ENCODE data around the gene CASQ2. TPM values are rescaled to one million over a fixed set of nuclear protein-coding genes. Genes with fewer than 3 reads are reported as not detected.
A peak's percentile ranks its signal among the peaks of the same experiment; 100 is the strongest.

The CASQ2 gene
- total RNA-seq, 1 experiment from 2014 or later = 0.17 TPM

- no peak for DNase-seq (ENCODE audit: low read depth)
These were observed 103.0 kb downstream of the CASQ2 start for GRCh38 chr1:115665319-115666096.

GRCh38 chr1:115661157-115661556 is 107.4 kb downstream of the CASQ2 start:
- no peak for DNase-seq (ENCODE audit: low read depth)

- no peak for DNase-seq (ENCODE audit: low read depth)
These were observed 108.4 kb downstream of the CASQ2 start for GRCh38 chr1:115660151-115660550.

GRCh38 chr1:115658646-115659045 is 109.9 kb downstream of the CASQ2 start:
- DNase-seq (ENCODE audit: low read depth) = no peak

- DNase-seq (ENCODE audit: low read depth) = no peak
These were observed 111.9 kb downstream of the CASQ2 start for GRCh38 chr1:115656461-115657077.

GRCh38 chr1:115655916-115656315 is 112.6 kb downstream of the CASQ2 start:
- DNase-seq (ENCODE audit: low read depth) = no peak

- DNase-seq (ENCODE audit: low read depth) = no peak
These were observed 113.2 kb downstream of the CASQ2 start for GRCh38 chr1:115655306-115655663.

GRCh38 chr1:115654663-115655305 is 113.7 kb downstream of the CASQ2 start:
- DNase-seq (ENCODE audit: low read depth) = no peak

GRCh38 chr1:115654125-115654524 is 114.4 kb downstream of the CASQ2 start:
- peak; percentile 51 for DNase-seq (ENCODE audit: low read depth)

- no peak for DNase-seq (ENCODE audit: low read depth)
These were observed 116.2 kb downstream of the CASQ2 start for GRCh38 chr1:115652236-115652788.

- no peak for DNase-seq (ENCODE audit: low read depth)
These were observed 117.1 kb downstream of the CASQ2 start for GRCh38 chr1:115651391-115651790.

- DNase-seq (ENCODE audit: low read depth) = no peak
These were observed 117.6 kb downstream of the CASQ2 start for GRCh38 chr1:115650961-115651360.

Other genes starting within 250 kb of the CASQ2 start
- 19.0 and 27.1 TPM in 2 replicates for gene VANGL1, start 126.7 kb downstream of the CASQ2 start, total RNA-seq (2014; rRNA removed)
- 0.19 and 0.63 TPM in 2 replicates for gene NHLH2, start 72.4 kb upstream of the CASQ2 start, total RNA-seq (2014; rRNA removed)
- gene SLC22A15, start 207.8 kb upstream of the CASQ2 start, total RNA-seq (2014; rRNA removed) = 3.4 and 4.6 TPM in 2 replicates